H1 (cell line): ENCODE results near the gene ITGA6. TPM values are rescaled to one million over a fixed set of nuclear protein-coding genes. Genes with fewer than 3 reads are reported as not detected.

ENCODE experiments used
- ASH2L ChIP-seq: fragments of 200-600, 300-600 bp; sonication (generic); IDR thresholded peaks from one replicate; pipeline ENCODE4 v1.7.1; 2017; ENCODE audit warnings: low read length
- CBX5 ChIP-seq: fragments of 300-800, 300-1000 bp; sonication (generic); IDR thresholded peaks from 2 replicates; pipeline ENCODE4 v1.7.1; 2016; ENCODE audit warnings: antibody characterized with exemption, low read length, low read depth
- KDM1A ChIP-seq: fragments of 200-600, 300-600 bp; sonication (generic); IDR thresholded peaks from 2 replicates; pipeline ENCODE4 v1.7.1; 2016; ENCODE audit warnings: mild to moderate bottlenecking, low read length, borderline replicate concordance
- SIRT6 ChIP-seq: IDR thresholded peaks from one replicate; pipeline ENCODE4 v1.7.1; 2012; ENCODE audit warnings: low read length, inconsistent platforms
- polyA plus RNA-seq, 7 experiments: library from polyadenylated mRNA; depleted of rRNA in 3 of 7; stranded (reverse) in 5 of 7; unstranded in 2 of 7; fragments of >200 nt in 5 of 7; fragments of 200-250 nt in 2 of 7; gene quantifications; 1 replicate in 5 of 7; 2 replicates in 1 of 7; 4 replicates in 1 of 7; pipeline versions ENCODE4 v1.2.1 to v1.2.3, GENCODE V29; 2011 to 2013; ENCODE audit warnings: missing spikeins in 2 of 7, mixed read lengths in 2 of 7
- total RNA-seq: library from RNA; stranded (reverse); fragmentation: NEBNext Ultra II Directional; extraction: Animal tissue kit (Norgen Biotek cat#: 25700); gene quantifications from 2 replicates; pipeline ENCODE4 v1.2.1, GENCODE V29; 2021
- TF ChIP-seq, protein P1 (sequence below): fragments of 300-600 bp; sonication (generic); IDR thresholded peaks from 2 replicates; pipeline ENCODE4 v1.7.1; 2012; ENCODE audit warnings: low read length, moderate library complexity, mild to moderate bottlenecking, inconsistent platforms; ENCODE audit not compliant: insufficient replicate concordance

ITGA6 gene
- total and polyA plus RNA-seq, 2 of the 8 experiments (the other 6 are each of a cell fraction or from before 2014, with no cell fraction given), result 26.9 to 118 TPM

DNA sequence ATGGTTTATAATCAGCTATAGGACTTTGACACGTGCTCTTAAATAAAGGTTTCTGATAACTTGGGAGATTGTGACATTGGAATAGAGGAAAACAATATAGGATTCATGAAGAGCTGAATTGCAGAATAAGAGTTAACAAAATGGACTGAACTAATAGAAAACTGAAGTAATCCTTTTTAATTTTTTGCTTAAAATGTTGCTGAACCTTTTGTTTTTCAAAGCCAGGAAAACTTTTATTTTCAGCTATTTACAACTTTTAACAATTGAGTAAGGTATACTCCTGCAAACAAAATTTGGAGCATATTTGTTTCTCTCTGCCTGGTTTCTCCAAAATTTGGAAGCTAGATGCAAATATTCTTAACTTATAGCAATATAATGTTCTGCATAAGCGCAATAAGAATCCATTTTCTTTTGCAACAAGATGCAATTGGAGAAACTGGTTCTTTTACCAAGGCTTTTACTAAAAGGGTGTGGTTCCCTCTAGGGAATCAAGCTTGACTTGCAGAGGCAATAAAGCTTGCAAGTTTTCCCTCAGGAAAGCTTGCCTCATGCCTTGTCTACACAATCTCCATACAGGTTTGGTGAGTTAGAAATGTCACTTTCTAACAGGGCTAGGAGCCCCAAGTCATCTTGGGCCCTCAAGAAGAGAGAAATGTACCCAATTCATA is 118.2 kb downstream of the ITGA6 start (continued):
- TF ChIP-seq, protein P1, sequence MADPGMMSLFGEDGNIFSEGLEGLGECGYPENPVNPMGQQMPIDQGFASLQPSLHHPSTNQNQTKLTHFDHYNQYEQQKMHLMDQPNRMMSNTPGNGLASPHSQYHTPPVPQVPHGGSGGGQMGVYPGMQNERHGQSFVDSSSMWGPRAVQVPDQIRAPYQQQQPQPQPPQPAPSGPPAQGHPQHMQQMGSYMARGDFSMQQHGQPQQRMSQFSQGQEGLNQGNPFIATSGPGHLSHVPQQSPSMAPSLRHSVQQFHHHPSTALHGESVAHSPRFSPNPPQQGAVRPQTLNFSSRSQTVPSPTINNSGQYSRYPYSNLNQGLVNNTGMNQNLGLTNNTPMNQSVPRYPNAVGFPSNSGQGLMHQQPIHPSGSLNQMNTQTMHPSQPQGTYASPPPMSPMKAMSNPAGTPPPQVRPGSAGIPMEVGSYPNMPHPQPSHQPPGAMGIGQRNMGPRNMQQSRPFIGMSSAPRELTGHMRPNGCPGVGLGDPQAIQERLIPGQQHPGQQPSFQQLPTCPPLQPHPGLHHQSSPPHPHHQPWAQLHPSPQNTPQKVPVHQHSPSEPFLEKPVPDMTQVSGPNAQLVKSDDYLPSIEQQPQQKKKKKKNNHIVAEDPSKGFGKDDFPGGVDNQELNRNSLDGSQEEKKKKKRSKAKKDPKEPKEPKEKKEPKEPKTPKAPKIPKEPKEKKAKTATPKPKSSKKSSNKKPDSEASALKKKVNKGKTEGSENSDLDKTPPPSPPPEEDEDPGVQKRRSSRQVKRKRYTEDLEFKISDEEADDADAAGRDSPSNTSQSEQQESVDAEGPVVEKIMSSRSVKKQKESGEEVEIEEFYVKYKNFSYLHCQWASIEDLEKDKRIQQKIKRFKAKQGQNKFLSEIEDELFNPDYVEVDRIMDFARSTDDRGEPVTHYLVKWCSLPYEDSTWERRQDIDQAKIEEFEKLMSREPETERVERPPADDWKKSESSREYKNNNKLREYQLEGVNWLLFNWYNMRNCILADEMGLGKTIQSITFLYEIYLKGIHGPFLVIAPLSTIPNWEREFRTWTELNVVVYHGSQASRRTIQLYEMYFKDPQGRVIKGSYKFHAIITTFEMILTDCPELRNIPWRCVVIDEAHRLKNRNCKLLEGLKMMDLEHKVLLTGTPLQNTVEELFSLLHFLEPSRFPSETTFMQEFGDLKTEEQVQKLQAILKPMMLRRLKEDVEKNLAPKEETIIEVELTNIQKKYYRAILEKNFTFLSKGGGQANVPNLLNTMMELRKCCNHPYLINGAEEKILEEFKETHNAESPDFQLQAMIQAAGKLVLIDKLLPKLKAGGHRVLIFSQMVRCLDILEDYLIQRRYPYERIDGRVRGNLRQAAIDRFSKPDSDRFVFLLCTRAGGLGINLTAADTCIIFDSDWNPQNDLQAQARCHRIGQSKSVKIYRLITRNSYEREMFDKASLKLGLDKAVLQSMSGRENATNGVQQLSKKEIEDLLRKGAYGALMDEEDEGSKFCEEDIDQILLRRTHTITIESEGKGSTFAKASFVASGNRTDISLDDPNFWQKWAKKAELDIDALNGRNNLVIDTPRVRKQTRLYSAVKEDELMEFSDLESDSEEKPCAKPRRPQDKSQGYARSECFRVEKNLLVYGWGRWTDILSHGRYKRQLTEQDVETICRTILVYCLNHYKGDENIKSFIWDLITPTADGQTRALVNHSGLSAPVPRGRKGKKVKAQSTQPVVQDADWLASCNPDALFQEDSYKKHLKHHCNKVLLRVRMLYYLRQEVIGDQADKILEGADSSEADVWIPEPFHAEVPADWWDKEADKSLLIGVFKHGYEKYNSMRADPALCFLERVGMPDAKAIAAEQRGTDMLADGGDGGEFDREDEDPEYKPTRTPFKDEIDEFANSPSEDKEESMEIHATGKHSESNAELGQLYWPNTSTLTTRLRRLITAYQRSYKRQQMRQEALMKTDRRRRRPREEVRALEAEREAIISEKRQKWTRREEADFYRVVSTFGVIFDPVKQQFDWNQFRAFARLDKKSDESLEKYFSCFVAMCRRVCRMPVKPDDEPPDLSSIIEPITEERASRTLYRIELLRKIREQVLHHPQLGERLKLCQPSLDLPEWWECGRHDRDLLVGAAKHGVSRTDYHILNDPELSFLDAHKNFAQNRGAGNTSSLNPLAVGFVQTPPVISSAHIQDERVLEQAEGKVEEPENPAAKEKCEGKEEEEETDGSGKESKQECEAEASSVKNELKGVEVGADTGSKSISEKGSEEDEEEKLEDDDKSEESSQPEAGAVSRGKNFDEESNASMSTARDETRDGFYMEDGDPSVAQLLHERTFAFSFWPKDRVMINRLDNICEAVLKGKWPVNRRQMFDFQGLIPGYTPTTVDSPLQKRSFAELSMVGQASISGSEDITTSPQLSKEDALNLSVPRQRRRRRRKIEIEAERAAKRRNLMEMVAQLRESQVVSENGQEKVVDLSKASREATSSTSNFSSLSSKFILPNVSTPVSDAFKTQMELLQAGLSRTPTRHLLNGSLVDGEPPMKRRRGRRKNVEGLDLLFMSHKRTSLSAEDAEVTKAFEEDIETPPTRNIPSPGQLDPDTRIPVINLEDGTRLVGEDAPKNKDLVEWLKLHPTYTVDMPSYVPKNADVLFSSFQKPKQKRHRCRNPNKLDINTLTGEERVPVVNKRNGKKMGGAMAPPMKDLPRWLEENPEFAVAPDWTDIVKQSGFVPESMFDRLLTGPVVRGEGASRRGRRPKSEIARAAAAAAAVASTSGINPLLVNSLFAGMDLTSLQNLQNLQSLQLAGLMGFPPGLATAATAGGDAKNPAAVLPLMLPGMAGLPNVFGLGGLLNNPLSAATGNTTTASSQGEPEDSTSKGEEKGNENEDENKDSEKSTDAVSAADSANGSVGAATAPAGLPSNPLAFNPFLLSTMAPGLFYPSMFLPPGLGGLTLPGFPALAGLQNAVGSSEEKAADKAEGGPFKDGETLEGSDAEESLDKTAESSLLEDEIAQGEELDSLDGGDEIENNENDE, result no peak
- TF ChIP-seq SIRT6 (no peak), KDM1A (no peak), ASH2L (no peak), CBX5 (no peak)
